DMS 273 (cell line): ENCODE data around the gene RESF1.
A peak's percentile ranks its signal among the peaks of the same experiment; 100 is the strongest.
"Not testable (repeated sequence)": the region's sequence is repeated elsewhere in the genome, so short reads cannot be mapped to it uniquely, and the experiment has no call there.

Source experiments
- DNase-seq: peaks from one replicate; lab custom pipeline; 2025; ENCODE audit not compliant: unreplicated experiment; lab: John Stamatoyannopoulos, UW

Gene RESF1, protein sequence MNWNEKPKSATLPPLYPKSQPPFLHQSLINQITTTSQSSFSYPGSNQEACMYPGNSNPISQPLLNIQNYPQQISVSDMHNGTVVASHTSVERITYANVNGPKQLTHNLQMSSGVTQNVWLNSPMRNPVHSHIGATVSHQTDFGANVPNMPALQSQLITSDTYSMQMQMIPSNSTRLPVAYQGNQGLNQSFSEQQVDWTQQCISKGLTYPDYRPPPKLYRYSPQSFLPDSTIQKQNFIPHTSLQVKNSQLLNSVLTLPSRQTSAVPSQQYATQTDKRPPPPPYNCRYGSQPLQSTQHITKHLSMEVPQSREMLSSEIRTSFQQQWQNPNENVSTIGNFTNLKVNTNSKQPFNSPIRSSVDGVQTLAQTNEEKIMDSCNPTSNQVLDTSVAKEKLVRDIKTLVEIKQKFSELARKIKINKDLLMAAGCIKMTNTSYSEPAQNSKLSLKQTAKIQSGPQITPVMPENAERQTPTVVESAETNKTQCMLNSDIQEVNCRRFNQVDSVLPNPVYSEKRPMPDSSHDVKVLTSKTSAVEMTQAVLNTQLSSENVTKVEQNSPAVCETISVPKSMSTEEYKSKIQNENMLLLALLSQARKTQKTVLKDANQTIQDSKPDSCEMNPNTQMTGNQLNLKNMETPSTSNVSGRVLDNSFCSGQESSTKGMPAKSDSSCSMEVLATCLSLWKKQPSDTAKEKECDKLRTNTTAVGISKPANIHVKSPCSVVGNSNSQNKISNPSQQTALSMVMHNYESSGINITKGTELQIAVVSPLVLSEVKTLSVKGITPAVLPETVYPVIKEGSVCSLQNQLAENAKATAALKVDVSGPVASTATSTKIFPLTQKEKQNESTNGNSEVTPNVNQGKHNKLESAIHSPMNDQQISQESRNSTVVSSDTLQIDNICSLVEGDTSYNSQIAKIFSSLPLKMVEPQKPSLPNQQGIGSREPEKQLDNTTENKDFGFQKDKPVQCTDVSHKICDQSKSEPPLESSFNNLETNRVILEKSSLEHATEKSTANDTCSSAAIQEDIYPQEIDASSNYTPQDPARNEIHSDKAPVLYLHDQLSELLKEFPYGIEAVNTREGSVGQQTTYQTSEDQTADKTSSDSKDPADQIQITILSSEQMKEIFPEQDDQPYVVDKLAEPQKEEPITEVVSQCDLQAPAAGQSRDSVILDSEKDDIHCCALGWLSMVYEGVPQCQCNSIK (N-terminal part only)

DNA sequence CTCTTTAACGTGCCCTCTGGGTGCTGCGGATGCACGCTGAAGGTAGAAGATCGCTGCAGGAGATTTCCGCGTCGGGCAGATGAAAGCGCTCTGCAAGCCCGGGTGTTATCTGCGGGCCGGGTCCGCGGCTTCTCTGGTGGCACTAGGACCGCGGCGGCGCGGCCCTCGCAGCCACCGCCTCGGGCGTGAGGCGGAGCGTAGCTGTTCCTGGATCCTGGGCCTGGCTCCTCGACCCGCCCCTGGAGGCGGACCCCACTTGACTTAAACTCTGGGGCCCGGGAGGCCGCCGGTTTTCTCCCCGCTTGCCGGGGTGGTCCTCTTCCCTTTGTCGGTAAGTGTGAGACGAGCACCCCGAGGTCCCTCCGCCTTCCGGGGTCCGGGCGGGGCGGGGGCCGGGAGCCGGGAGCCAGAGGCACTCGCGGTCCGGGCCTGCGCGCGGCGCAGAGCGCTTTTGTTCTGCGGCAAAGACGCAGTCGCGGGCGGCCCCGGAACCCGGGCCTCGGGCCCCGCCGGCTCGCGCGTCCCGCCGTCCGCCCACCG is at the start of gene RESF1:
Gene RESF1, plus strand, starts transcription at position 255 of the 540 bp plus-strand sequence. CDS start 21,541 bp downstream, outside the sequence.
- peak; percentile 91 for DNase-seq

DNA sequence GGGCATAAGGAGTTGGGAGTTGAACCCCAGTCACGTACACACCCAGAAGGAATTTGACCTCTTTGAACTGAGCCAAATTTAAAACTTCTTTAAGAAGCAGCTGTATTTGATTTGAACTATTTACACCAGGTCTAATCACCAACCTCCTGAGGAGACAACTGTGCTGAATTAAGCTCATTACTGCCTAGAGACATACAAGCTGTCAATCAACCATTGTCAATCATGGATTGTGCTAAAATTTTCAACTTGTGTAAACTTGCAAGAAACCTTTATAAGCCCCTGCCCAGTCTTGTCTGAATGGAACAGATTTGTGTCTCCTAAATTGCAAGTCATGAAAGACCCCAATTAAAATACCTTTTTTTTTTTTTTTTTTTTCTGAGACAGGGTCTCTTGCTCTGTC is 44.3 kb upstream of the RESF1 start:
- no peak for DNase-seq

DNA sequence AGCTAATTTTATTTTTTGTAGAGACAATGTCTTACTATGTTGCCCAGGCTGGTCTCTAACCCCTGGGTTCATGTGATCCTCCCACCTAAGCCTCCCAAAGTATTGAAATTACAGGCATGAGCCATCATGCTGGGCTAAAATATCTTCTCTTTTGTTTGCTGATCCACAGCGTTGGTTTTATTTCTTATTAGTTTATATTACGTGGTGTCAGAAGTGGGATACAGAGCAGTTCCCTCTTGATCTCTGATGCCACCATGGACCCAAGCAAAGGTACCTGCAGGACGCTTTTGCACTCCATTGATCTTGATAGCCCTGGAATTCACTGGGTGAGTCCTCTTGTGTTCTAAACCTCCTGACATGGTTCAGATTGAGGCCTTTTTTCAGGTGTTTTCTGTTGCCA is 43.8 kb upstream of the RESF1 start:
- DNase-seq: no peak

DNA sequence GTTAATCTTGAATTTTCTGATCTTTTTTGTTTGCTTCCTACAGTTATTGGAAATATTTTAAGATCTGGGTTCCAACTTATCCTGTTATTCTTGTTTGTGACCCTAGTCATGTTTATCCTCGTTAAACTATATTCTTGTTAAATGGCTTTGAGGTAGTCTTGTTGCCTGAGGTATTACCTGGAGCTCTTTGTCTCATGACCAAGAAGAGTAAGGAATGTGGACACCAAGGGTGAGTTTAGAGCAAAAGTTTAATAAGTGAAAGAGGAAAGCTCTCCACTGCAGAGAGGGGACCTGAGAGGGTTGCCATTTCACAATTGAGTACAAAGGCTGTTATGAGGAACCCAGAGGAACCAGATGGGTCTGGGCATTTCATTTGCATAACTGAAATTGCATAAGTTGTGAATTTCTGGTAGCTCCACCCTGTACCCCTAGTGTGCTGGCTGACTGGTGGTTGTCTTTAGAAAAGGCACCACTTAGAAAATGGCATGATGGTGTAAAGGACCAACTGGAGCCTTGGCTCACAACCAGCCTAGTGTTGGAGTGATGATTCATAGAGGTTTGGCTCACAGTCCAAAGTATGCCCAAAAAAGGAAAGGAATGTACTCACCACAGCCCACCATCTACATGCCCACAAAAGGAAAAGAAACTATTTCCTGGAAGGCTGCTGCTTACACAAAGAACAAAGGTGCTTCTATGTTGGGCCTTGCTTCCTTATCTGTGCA is 36.7 kb upstream of the RESF1 start:
- peak; percentile 11 for DNase-seq

DNA sequence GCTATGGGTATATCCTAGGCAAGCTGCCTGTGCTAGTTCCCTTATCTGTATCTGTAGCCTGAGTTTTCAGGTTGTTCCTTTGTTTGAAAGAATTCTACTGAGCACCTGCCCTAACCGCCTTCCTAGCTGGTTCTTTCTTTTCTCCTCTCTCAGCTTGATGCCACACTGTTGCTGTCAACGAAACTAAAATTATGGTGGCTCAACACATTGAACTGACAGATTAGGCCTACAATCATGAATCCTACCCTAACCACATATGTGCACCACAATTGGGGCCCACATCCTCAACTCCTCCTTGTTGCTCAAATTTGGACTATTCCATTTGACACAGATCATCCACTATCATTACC is 36.2 kb upstream of the RESF1 start:
- DNase-seq: no peak

DNA sequence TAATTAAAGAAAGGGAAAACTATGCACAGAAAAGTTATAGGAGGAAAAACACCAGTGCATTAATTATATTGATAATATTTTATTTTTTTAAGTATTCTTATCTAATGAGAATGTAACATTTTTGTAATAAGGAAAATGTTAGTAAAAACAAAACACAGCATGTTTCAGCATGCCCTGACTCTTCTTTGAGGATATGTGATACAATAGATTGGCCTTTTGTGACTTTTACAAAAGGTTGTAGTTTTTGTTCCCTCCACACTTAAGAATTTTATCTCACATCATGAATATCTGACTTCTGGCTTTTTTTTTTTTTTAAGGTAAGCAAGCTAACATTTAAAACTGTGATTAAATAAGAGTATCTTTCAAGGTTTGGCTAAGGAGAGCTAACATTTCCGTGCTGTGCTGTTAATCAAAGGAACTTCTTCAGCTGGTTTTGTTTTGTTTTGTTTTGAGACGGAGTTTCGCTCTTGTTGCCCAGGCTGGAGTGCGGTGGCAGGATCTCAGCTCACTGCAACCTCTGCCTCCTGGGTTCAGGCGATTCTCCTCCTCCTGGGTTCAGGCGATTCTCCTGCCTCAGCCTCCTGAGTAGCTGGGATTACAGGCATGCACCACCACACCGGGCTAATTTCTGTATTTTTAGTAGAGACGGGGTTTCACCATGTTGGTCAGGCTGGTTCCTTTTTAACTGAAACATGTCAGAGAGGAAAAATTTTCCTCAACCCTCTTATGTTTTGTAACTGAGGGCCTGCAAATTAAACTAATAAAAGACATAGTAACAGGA is 30.8 kb upstream of the RESF1 start:
- DNase-seq: no peak

DNA sequence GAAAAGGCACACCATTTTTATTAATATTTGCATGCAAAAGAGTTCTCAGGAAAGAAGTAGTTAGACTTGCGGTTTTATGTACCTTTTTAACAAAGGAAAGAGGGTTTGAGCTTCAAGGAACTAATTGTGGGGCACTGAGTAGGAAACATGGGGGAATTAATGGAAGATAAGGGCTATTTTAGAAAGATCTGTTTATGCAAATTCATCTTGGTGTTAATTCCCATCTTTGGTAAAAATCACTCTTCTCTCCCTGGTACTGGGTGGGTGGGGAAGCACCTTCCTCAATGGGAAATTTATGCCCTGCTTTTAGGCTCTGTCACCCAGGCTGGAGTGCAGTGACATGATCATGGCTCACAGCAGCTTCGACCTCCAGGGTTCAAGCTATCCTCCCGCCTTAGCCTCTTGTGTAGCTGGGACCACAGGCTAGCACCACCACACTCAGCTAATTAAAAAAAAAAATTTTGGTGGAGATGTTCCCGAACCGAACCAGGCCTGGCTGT is 30.1 kb upstream of the RESF1 start:
- no peak for DNase-seq

DNA sequence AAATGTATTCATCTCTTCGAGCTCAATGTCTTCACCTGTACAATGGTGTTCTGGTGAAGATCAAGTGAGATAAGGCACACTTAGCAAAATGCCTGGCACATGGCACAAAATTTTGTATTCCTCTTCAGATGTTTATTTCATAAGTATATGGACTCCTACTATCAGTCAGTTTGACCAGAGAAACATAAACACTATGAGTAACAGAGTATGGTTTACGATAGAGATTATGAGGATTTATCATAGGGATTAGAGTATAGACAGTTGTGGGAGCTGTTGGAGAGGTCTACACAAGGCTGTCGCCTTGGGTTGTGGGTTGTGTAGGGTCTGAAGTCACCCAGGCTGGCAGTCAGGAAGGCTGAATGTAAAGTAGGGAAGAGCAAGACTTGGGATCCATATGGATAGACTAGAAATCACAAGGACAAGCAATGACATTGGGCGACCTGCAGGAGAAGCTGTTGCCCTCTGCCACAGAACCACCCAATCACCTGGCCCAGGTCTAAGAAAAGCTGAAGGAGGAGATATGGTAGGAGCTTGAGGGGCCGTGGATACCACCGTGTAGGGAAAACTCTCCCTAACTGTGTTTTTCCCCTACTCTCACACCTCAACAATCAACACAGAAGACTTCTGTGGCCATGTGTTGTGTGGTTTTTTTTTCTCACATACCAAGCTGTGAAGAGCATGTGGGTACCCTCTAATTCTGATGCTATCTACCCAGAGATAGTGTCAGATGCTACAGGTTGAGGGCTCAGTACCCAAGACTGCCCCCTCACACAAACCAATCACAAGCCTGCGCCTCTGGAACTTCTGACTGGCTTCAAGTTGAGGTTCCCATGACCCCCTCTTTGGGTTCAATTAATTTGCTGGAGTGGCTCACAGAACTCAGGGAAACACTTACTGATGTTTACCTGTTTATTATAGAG is 27.2 kb upstream of the RESF1 start:
- no peak for DNase-seq

DNA sequence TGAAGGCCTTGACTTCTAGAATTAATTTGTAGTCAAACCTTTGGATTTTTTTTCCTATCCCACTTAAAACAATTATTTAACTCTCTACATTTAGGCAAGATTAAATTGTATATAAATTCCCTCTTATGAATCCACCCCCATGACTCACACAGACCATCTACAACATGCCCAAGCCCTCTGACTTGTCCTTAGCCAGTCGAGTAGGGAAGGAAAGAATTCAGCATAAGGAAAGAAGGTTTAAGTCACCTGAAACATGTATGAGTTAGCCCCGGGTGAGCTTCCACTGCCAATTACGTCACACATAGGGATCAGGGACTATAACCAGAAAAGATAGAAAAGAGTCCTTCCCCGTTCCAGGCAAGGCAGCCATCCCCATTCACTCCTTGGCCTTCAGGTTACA is 14.9 kb upstream of the RESF1 start:
- no peak for DNase-seq

DNA sequence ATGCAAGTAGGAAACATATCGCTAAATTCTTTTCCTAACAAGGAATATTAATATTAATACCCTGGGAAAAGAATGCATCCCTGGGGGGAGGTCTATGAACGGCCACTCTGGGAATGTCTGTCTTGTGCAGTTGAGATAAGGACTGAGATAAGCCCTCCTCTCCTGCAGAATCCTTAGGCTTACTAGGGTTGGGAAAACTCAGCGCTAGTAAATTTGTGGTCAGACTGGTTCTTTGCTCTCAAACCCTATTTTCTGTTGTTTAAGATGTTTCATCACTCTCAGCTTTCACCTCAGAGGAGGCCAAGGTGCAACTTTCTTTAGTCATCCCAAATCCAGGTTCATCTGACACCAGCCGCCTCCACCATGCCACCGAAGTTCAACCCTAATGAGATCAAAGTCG is 11.2 kb upstream of the RESF1 start:
- no peak for DNase-seq

DNA sequence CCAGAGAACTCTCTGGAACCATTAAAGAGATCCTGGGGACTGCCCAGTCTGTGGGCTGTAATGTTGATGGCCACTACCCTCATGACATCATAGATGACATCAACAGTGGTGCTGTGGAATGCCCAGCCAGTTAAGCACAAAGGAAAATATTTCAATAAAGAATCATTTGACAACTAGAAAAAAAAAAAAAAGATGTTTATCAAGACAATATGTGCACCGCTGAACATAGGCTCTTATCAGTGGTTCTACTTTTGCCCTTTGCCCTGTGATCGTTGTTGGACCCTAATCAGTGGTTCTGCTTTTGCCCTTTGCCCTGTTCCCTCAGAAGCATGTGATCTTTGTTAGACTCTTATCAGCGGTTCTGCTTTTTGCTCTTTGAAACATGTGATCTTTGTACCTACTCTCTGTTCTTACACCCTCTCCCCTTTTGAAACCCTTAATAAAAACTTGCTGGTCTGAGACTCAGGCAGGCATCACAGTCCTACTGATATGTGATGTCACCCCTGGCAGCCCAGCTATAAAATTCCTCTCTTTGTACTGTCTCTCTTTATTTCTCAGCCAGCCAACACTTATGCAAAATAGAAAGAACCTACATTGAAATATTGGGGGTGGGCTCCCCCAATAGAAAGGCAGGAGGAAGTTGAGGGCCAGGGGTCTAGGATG is 10.4 kb upstream of the RESF1 start:
- DNase-seq: not testable (repeated sequence)

DNA sequence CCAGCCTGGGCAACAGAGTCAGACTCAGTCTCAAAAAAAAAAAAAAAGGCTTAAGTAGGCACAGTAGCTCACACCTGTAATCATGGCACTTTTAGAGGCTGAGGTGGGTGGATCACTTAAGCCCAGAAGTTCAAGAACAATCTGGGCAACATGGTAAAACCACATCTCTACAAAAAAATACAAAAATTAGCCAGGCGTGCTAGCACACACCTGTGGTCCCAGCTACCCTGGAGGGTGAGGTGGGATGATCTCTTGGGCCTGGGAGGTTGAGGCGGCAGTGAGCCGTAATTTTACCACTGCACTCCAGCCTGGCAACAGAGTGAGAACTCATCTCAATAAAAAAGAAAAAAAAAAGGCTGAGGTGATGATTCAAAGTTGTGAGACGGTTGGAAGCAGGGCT is 9.1 kb upstream of the RESF1 start:
- no peak for DNase-seq

DNA sequence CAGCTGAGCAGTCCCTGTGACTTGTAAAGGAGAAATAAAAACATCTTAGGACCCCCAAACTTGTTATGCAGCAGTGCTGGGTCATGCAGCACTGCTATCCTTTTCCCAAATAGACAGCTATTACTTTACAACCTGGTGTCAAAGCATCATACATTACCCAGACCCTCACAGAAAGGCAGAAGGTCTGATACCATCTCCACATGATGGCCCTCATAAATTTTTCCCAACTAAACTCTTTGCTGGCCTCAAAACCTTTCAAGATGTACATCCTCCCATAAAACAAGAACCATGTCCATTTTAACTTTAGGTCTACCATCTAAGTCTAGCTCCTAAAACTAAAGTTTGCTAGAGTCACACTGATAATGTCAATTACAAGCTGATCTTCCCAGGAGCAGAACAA is 8.7 kb upstream of the RESF1 start:
- DNase-seq: no peak

DNA sequence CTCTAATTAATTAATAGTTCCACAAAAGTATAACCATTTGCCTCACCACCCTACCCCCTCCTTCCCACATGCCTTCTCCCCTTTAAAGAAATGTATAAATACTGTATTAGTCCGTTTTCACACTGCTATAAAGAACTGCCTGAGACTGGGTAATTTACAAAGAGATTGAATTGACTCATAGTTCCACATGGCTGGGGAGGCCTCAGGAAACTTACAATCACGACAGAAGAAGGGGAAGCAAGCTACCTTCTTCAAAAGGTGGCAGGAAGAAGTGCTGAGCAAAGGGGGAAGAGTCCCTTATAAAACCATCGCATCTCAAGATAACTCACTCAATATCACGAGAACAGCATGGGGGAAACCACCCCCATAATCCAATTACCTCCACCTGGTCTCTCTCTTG is 8.2 kb upstream of the RESF1 start:
- DNase-seq: no peak

DNA sequence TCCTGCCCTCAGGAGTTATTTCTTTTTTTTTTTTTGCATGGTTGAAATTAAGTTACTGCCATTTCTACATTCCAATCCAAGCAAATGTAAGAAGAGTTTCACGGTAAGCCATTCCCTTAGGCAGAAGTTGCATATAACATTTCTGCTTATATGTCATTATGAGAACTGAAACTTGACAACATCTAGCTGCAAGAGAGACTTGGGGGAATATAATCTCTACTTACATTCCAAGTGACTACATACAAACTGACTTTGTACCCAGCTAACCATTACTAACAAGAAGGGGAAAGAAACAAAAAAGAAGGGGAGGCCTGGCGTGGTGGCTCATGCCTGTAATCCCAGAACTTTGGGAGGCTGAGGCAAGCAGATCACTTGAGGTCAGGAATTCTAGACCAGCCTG is 7.3 kb upstream of the RESF1 start:
- no peak for DNase-seq

DNA sequence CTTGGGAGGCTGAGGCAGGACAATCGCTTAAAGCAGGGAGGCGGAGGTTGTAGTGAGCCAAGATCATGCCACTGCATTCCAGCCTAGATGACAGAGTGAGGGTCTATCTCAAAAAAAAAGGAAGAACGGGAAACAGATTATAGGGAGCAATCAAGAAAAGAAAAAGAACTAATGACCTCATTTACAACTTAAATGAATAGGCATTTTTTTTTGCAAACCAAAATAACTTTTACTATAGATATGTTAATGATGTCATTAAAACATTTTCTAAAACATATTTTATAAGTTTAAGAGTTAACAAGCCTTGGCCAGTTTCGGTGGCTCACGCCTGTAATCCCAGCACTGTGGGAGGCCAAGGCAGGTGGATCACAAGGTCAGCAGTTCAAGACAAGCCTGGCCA is 6.8 kb upstream of the RESF1 start:
- no peak for DNase-seq

DNA sequence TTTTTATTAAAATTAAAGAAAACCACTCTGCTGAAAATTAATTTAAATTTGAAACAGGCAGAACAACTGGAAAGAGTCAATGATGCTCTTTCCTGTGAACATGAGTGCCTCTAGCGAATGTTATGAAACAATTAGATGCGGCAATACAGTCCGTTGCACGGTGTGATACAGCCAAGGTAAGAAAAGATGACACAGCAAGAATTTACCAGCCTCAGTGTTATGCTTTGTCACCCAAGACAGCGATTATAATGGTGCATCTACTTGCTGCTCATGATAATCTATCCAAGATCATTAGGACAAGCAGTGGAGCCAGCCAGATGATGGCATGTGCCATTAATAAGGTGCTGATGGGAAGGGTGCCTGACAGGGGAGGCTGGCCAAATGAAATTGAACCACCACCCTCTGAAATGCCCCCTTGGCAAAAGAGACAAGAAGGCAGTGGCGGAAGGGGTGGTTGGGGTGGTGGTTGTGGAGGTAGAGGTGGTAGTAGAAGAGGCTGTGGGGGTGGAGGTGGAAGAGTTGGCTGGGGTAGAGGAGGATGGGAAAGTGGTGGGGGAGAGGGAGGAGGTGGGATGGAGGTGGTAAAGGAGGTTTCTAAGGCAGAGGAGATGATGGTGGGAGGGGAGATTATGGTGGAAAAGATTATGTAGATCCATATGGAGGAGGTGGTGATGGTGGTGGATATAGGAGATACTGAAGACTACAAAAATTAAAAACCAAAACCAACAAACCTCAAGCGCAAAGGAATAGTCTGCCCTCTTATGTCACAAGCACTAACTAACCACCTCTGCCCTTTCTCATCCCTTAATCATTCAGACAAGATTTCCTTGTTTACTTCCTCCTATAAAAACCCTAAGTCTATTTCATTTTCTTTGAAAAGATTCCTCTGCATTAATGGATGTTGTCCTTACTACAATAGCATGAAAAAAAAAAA is 4.0 kb upstream of the RESF1 start:
- no peak for DNase-seq
